ENCODE measurements around the gene C9orf43.

DNA sequence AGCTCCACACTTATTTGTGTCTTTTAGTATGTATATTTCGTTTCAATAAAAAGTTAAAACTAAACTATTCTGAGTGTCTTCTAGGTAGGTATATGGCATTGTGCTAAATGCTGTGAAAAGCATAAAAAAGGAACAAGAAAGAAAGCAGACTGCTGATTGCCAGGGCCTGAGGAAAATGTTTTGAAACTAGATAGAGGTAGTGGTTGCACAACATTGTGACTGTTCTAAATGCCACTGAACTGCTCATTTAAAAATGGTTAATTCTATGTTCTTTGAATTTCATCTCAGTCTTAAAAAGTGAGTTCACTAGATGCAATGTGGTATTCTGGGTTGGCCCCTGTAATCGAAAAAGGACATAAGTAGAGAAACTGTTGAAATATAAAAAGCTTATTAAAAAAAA, 6.9 kb upstream of the C9orf43 start:
- TF ChIP-seq GATA2 (IDR thresholded peaks at IDR 0.05; ENCODE audit: low read depth, low read length) (no peak), GATA3 (IDR thresholded peaks at IDR 0.05; ENCODE audit: low read depth, low read length) (no peak)

All from SH-SY5Y (cell line).